HCT116 (cell line): Measurements from ENCODE around the gene GPR101.

Experiments
- CTCF ChIP-seq, 3 experiments: fragments of 200-600 bp in 1 of 3; sonication (generic) in 1 of 3; IDR thresholded peaks in 2 of 3; conservative IDR thresholded peaks in 1 of 3; 2 replicates each; pipeline ENCODE4 v1.5.1; 2012 to 2017; ENCODE audit warnings: low read depth in 2 of 3, low read length in 2 of 3, antibody characterized with exemption in 1 of 3, borderline replicate concordance in 1 of 3, control low read depth in 1 of 3, mild to moderate bottlenecking in 1 of 3, mixed read lengths in 1 of 3, mixed run types in 1 of 3, moderate library complexity in 1 of 3; ENCODE audit not compliant: insufficient read depth in 1 of 3
- EZH2phosphoT487 ChIP-seq: fragments of 200-600 bp; IDR thresholded peaks from 2 replicates; pipeline ENCODE4 v1.6.1; 2018; ENCODE audit warnings: antibody characterized with exemption, borderline replicate concordance

- TF ChIP-seq EZH2phosphoT487 (no peak), CTCF (IDR thresholded peaks at IDR 0.05 in 2 of 3, conservative IDR thresholded peaks at IDR 0.05 in 1 of 3; ENCODE audit: borderline replicate concordance in 1 of 3, insufficient read depth in 1 of 3, low read depth in 2 of 3, low read length in 2 of 3) (no peak)
Observed at GRCh38 chrX:136999024-136999423, 34.8 kb downstream of the GPR101 start.
